HFF-Myc (cell line): ENCODE data around the gene TMEM134.

Source experiments
- DNase-seq: peaks from one replicate; pipeline ENCODE4 v3.0.0-alpha.2; 2011; ENCODE audit warnings: low read depth; ENCODE audit errors: extremely low read depth
- H3K4me3 ChIP-seq: replicated peaks from 2 replicates; pipeline ENCODE4 v1.5.1; 2011; ENCODE audit warnings: low read depth, mild to moderate bottlenecking, control low read depth, low read length
- TF ChIP-seq, protein P1 (sequence below): IDR thresholded peaks from 2 replicates; pipeline ENCODE4 v1.5.1; 2012; ENCODE audit warnings: mild to moderate bottlenecking, low read depth, low read length, control low read depth; ENCODE audit errors: missing control alignments

Gene TMEM134

DNA sequence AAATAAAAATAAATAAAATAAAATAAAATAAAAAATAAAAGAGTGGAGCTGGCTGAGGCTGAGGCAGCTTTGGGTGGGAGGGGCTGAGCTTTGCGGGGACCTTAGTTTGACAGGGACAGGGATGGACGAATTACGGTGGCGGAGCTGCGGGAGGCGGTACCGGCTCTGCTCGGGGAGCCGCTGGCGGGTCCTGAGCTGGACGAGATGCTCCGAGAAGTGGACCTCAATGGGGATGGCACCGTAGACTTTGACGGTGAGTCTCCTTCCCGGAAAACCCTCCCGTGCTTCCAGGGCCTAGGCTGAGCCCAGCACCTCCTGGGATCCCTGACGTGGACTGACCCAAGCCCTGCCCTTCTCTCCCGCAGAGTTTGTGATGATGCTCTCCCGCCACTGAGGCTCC, 10.8 kb downstream of the TMEM134 start:
- no peak for DNase-seq
- TF ChIP-seq, protein P1, sequence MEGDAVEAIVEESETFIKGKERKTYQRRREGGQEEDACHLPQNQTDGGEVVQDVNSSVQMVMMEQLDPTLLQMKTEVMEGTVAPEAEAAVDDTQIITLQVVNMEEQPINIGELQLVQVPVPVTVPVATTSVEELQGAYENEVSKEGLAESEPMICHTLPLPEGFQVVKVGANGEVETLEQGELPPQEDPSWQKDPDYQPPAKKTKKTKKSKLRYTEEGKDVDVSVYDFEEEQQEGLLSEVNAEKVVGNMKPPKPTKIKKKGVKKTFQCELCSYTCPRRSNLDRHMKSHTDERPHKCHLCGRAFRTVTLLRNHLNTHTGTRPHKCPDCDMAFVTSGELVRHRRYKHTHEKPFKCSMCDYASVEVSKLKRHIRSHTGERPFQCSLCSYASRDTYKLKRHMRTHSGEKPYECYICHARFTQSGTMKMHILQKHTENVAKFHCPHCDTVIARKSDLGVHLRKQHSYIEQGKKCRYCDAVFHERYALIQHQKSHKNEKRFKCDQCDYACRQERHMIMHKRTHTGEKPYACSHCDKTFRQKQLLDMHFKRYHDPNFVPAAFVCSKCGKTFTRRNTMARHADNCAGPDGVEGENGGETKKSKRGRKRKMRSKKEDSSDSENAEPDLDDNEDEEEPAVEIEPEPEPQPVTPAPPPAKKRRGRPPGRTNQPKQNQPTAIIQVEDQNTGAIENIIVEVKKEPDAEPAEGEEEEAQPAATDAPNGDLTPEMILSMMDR = no peak
- H3K4me3 ChIP-seq = no peak overlapping the region

DNA sequence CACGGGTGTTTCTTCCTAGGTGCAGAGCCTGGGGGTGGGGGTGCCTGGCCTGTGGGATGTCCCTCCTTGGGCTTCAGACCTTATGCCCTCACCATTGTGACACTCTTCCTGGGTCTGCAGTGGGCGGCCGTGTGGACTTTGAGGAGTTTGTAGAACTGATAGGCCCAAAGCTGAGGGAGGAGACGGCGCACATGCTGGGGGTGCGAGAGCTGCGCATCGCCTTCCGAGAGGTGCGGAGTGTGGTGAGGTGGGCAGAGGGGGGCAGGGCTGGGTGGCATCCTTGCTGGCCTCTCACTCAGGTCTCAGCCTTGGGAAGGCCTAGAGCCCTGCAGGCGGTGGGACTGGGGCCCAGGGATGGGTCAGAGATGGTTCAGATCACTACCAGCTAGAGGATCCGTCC, 11.6 kb downstream of the TMEM134 start:
- TF ChIP-seq, protein P1 = no peak
- no peak for DNase-seq
- no peak overlapping the region for H3K4me3 ChIP-seq

DNA sequence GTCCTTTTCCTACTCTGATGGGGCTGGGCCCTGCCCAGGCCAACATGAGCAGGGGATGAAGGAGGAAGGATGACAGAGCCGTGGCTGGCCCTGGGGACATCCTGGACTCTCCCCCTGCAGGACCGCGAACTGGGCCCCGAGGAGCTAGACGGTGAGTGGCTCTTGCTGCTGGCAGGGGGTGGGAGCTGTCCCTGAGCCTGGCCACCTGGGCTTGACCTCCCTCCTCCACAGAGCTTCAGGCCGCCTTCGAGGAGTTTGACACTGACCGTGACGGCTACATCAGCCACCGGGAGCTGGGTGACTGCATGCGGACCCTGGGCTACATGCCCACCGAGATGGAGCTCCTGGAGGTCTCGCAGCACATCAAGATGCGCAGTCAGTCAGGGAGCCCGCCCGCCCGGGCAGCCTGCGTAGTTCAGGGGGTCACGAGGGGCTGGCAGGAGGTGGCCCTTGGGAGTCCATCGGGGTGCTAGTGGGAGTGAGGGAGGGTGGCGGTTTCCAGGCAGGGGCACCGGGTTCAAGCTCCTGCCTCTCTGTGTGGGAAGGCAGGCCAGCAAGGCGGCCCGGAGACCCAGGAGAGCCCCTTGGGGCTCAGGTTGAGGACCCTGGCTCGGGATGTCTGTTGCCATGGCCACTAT, 12.9 kb downstream of the TMEM134 start:
- TF ChIP-seq, protein P1 = no peak
- H3K4me3 ChIP-seq = no peak overlapping the region
- no peak for DNase-seq

DNA sequence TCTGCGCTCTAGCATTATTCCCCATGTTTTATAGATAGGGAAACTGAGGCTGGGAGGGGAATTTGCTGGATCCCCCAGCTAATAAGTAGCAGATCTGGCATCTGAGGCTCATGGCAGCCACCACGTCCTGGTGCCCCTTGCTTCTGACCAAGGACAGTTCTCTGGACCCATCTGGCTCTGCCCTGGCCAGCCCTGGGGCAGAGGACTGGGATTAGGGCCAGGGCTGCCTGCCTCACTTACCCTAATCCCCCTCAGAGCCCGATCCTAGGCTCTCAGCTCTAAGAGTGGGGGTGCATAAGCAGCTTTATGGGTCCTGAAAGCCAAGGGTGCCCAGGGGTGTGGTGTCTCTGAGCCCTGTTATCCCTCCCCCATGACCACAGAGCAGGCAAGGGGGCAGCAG, 14.0 kb downstream of the TMEM134 start, which contains the start of gene CABP4:
Gene CABP4, plus strand, starts transcription at position 301 of the 400 bp plus-strand sequence. Its CDS starts 70 bp downstream, at position 371.
- no peak for DNase-seq
- no peak within 1 kb of the TSS for H3K4me3 ChIP-seq
- TF ChIP-seq, protein P1 = no peak

DNA sequence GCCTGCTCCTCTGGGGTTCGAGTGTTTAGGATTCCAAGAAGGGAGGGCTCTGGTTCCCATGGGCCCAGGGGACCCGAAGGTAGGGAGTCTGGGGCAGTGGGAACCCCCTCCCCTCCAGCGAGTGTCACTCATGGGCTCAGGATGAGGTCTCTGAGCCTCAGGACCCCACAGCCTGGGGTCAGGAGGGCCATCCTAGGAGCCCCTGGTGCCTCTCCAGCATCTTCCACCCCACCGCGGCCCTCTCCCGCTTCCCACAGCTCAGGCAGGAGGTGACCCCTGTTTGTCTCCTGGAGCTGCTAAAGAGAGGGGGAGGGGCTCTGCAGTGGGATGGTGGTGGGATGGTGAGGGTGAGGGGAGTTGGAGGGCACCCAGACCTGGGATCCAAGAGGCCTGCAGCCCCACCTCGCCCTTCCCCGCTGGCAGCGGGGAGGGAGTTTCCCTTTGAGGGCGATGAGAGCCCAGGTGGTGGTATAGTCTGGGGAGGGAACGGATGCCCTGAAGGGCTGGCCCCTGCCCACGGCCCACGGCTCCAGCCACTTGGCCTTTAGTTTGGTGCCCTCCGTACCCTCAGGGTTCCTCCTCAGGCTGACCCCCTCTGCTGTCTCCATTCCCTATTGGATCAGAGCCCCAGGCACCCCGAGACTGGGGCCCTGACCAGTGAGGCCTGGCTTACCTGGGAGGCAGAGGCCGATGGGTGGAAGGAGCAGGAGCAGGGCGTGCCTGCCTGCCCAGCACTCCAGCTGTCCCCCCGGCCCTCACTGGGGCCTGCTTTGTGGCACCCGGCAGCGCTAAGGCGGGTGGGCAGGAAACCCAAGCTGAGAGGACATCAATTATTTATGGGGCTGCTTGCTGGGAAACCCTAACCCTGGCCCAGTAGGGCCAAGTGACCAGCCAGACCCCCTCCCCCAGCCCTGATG, 15.0 kb downstream of the TMEM134 start:
- H3K4me3 ChIP-seq = no peak overlapping the region
- DNase-seq = no peak
- TF ChIP-seq, protein P1 = no peak

DNA sequence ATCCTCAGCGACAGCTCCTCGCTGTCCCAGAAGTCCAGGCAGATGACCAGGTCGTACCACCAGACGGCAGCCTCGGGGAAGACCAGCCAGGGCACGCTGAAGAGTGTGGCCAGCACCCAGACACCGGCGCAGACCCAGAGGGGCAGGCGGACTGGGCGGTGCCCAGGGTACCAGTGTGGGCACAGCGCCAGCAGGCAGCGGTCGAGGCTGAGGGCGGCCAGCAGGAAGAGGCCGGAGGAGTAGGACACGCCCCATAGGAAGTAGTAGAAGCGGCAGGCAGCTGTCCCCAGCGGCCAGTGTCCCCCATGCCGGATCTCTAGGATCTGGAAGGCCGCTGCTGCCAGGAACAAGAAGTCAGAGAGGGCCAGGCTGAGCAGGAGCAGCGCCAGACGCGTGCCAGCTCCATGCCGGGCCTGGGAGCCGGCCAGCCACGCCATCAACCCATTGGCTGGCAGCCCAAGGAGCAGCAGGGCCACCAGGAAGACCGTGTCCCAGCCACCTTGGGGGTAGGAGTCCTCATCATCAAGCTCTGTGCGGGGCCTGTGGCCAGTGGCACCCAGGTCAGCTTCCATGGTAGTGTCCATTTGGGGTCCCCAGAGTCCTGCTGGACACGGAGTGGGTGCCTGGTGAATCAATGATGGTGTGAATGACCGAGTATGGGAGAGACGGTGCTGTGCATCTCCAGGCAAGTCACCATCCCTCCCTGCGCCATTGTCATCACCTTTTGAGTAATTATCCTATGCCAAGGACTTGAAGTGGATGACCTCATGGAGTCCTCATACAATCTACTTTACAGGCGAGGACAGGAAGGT, 16.7 kb downstream of the TMEM134 start, which contains the start of gene GPR152:
Gene GPR152, minus strand, starts transcription at position 589 of the 812 bp plus-strand sequence. Its CDS starts 5 bp downstream, at position 584.
- no peak for DNase-seq
- no peak within 1 kb of the TSS for H3K4me3 ChIP-seq
- TF ChIP-seq, protein P1 = no peak
